ENCODE results near the gene GPC1.

GRCh38 chr2:240463866-240464481 lies 28.5 kb downstream of the GPC1 start:
- TF ChIP-seq ZNF274 (IDR thresholded peaks at IDR 0.05; ENCODE audit: low read length) (no peak), ZNF274 (tag by site-specific recombination; IDR thresholded peaks at IDR 0.05; ENCODE audit: borderline replicate concordance) (no peak), CTCF (tag by site-specific recombination; IDR thresholded peaks at IDR 0.05) (no peak), BCL11A (tag by site-specific recombination; IDR thresholded peaks at IDR 0.05; ENCODE audit: low read depth) (no peak), GLI2 (tag by site-specific recombination; IDR thresholded peaks at IDR 0.05; ENCODE audit: borderline replicate concordance, low read depth) (no peak), ZBTB1 (tag by site-specific recombination; IDR thresholded peaks at IDR 0.05) (no peak), ZNF660 (tag by site-specific recombination; IDR thresholded peaks at IDR 0.05) (no peak), ZNF473 (tag by site-specific recombination; IDR thresholded peaks at IDR 0.05) (no peak)
- TF ChIP-seq, protein P1, sequence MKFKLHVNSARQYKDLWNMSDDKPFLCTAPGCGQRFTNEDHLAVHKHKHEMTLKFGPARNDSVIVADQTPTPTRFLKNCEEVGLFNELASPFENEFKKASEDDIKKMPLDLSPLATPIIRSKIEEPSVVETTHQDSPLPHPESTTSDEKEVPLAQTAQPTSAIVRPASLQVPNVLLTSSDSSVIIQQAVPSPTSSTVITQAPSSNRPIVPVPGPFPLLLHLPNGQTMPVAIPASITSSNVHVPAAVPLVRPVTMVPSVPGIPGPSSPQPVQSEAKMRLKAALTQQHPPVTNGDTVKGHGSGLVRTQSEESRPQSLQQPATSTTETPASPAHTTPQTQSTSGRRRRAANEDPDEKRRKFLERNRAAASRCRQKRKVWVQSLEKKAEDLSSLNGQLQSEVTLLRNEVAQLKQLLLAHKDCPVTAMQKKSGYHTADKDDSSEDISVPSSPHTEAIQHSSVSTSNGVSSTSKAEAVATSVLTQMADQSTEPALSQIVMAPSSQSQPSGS (tag by site-specific recombination; IDR thresholded peaks at IDR 0.05; ENCODE audit: low read depth): no peak

All from HEK293 (cell line).